Uterus (tissue), 2 donors: ENCODE data around the gene SMC1A.

Experiments
- POLR2A ChIP-seq, 2 donors: fragments of 450-650 bp; IDR thresholded peaks; one replicate each; pipeline ENCODE4 v1.6.1; 2016; ENCODE audit warnings: antibody characterized with exemption in 2 of 2, mild to moderate bottlenecking in 1 of 2, moderate library complexity in 1 of 2
- TF ChIP-seq, protein P1 (sequence below), 4 experiments: fragments of 200-600 bp in 2 of 4; fragments of 450-650 bp in 2 of 4; sonication (generic) in 2 of 4; IDR thresholded peaks; one replicate each; pipeline ENCODE4 v1.5.1; 2016 to 2019; ENCODE audit warnings: antibody characterized with exemption in 4 of 4, mild to moderate bottlenecking in 2 of 4, moderate library complexity in 1 of 4

DNA sequence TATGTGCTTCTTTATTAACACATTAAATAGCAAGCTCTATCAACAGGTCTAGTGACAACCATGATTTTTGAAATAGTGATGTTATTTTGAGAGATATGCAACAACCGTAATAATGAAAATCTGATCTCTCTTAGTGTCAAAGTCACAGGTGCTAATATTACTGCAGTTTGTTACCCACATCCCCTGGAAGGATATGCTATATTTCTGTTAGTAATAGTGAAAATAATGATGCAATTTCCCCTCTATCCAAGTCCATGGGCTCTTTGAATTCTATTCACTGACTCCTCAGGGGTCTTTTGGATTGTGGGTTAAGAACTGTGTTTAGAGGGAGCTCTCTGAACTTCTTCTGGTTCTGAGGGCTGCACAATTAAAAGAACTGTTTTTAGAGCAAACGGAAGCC is 14.8 kb upstream of the SMC1A start:
- TF ChIP-seq, protein P1, sequence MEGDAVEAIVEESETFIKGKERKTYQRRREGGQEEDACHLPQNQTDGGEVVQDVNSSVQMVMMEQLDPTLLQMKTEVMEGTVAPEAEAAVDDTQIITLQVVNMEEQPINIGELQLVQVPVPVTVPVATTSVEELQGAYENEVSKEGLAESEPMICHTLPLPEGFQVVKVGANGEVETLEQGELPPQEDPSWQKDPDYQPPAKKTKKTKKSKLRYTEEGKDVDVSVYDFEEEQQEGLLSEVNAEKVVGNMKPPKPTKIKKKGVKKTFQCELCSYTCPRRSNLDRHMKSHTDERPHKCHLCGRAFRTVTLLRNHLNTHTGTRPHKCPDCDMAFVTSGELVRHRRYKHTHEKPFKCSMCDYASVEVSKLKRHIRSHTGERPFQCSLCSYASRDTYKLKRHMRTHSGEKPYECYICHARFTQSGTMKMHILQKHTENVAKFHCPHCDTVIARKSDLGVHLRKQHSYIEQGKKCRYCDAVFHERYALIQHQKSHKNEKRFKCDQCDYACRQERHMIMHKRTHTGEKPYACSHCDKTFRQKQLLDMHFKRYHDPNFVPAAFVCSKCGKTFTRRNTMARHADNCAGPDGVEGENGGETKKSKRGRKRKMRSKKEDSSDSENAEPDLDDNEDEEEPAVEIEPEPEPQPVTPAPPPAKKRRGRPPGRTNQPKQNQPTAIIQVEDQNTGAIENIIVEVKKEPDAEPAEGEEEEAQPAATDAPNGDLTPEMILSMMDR (IDR thresholded peaks at IDR 0.05), result no peak
- TF ChIP-seq POLR2A (IDR thresholded peaks at IDR 0.05), result no peak
